ENCODE results near the gene ARHGDIG.

Gene ARHGDIG

GRCh38 chr16:309476-309875 lies 29.1 kb downstream of the ARHGDIG start:
- Histone ChIP-seq H3K9me3 (ENCODE audit: control insufficient read depth in 1 of 2, low read length in 2 of 2) (no peaks in the 10 kb centered on the region), H3K27me3 (ENCODE audit: control insufficient read depth in 1 of 2, insufficient read depth in 2 of 2, low read length in 2 of 2) (no peaks in the 10 kb centered on the region), H3K36me3 (ENCODE audit: control insufficient read depth in 1 of 2, insufficient read depth in 2 of 2, low read length in 2 of 2) (peaks cover 32 to 65% of the 10 kb centered on the region in 2 donors), H3K4me1 (ENCODE audit: control insufficient read depth in 1 of 2, insufficient read depth in 2 of 2, low read length in 2 of 2) (no peaks in the 10 kb centered on the region), H3K9ac (ENCODE audit: low read depth in 1 of 2, low read length in 2 of 2) (no peak overlapping the region), H3K4me3 (ENCODE audit: low read depth in 1 of 2, low read length in 2 of 2) (no peak overlapping the region), H3K27ac (ENCODE audit: low read depth, low read length) (no peak overlapping the region)

DNA sequence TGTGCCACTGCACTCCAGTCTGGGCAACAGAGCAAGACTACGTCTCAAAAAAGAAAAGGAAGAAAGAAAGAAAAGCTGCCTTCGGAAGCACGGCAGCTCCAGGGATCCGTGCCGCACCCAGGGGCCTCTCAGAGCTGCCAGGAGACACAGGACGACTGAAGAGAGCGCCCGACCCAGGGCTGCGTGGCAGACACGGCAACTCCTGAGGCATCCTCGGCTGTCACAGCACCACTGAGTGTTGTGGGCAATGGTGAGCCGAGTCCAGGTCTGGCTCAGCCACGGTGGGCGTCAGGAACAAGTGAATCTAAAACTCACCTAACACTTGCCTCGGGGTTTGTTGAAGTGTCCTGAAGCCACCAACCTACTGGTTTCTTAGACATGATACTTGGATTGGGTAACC lies 31.3 kb downstream of the ARHGDIG start:
- Histone ChIP-seq H3K27ac (ENCODE audit: low read depth, low read length) (no peak overlapping the region), H3K27me3 (ENCODE audit: control insufficient read depth in 1 of 2, insufficient read depth in 2 of 2, low read length in 2 of 2) (no peaks in the 10 kb centered on the region), H3K4me3 (ENCODE audit: low read depth in 1 of 2, low read length in 2 of 2) (no peak overlapping the region), H3K9me3 (ENCODE audit: control insufficient read depth in 1 of 2, low read length in 2 of 2) (no peaks in the 10 kb centered on the region), H3K36me3 (ENCODE audit: control insufficient read depth in 1 of 2, insufficient read depth in 2 of 2, low read length in 2 of 2) (peaks cover 30 to 62% of the 10 kb centered on the region in 2 donors), H3K9ac (ENCODE audit: low read depth in 1 of 2, low read length in 2 of 2) (no peak overlapping the region), H3K4me1 (ENCODE audit: control insufficient read depth in 1 of 2, insufficient read depth in 2 of 2, low read length in 2 of 2) (no peaks in the 10 kb centered on the region)

GRCh38 chr16:314351-314750 lies 34.0 kb downstream of the ARHGDIG start:
- Histone ChIP-seq H3K27ac (ENCODE audit: low read depth, low read length) (no peak overlapping the region), H3K9me3 (ENCODE audit: control insufficient read depth in 1 of 2, low read length in 2 of 2) (no peaks in the 10 kb centered on the region), H3K36me3 (ENCODE audit: control insufficient read depth in 1 of 2, insufficient read depth in 2 of 2, low read length in 2 of 2) (peaks cover 21 to 55% of the 10 kb centered on the region in 2 donors), H3K27me3 (ENCODE audit: control insufficient read depth in 1 of 2, insufficient read depth in 2 of 2, low read length in 2 of 2) (no peaks in the 10 kb centered on the region), H3K4me1 (ENCODE audit: control insufficient read depth in 1 of 2, insufficient read depth in 2 of 2, low read length in 2 of 2) (no peaks in the 10 kb centered on the region), H3K9ac (ENCODE audit: low read depth in 1 of 2, low read length in 2 of 2) (no peak overlapping the region), H3K4me3 (ENCODE audit: low read depth in 1 of 2, low read length in 2 of 2) (no peak overlapping the region)

- H3K4me3 ChIP-seq (ENCODE audit: low read depth in 1 of 2, low read length in 2 of 2): no peak overlapping the region
- no peak overlapping the region for H3K27ac ChIP-seq (ENCODE audit: low read depth, low read length)
- no peaks in the 10 kb centered on the region for H3K4me1 ChIP-seq (ENCODE audit: control insufficient read depth in 1 of 2, insufficient read depth in 2 of 2, low read length in 2 of 2)
- no peaks in the 10 kb centered on the region for H3K27me3 ChIP-seq (ENCODE audit: control insufficient read depth in 1 of 2, insufficient read depth in 2 of 2, low read length in 2 of 2)
- H3K9ac ChIP-seq (ENCODE audit: low read depth in 1 of 2, low read length in 2 of 2): no peak overlapping the region
- H3K36me3 ChIP-seq (ENCODE audit: control insufficient read depth in 1 of 2, insufficient read depth in 2 of 2, low read length in 2 of 2): peaks cover 20 to 55% of the 10 kb centered on the region in 2 donors
- H3K9me3 ChIP-seq (ENCODE audit: control insufficient read depth in 1 of 2, low read length in 2 of 2): no peaks in the 10 kb centered on the region
Measured at GRCh38 chr16:314795-315299, 34.5 kb downstream of the ARHGDIG start.

DNA sequence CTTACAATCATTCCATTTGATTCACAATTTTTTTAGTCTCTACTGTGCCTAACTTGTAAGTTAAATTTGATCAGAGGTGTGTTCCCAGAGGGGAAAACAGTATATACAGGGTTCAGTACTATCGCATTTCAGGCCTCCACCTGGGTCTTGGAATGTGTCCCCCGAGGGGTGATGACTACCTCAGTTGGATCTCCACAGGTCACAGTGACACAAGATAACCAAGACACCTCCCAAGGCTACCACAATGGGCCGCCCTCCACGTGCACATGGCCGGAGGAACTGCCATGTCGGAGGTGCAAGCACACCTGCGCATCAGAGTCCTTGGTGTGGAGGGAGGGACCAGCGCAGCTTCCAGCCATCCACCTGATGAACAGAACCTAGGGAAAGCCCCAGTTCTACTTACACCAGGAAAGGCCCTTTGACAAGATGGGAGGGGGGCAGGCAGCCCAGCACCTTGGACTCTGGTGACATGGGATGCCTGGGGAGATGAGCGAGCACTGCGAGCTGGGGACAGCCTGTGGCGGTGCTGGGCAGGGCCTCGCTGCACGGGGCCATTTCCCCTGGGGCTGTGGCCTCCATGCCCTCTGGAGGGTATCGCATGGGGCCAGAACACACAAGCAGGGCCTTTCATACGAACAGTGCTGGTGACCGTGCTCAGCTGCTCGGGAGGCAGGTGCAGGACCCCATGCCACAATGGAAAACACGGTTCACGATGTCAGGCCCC lies 36.5 kb downstream of the ARHGDIG start:
- H3K4me1 ChIP-seq (ENCODE audit: control insufficient read depth in 1 of 2, insufficient read depth in 2 of 2, low read length in 2 of 2): no peaks in the 10 kb centered on the region
- no peak overlapping the region for H3K27ac ChIP-seq (ENCODE audit: low read depth, low read length)
- no peaks in the 10 kb centered on the region for H3K27me3 ChIP-seq (ENCODE audit: control insufficient read depth in 1 of 2, insufficient read depth in 2 of 2, low read length in 2 of 2)
- no peak overlapping the region for H3K4me3 ChIP-seq (ENCODE audit: low read depth in 1 of 2, low read length in 2 of 2)
- H3K9ac ChIP-seq (ENCODE audit: low read depth in 1 of 2, low read length in 2 of 2): no peak overlapping the region
- no peaks in the 10 kb centered on the region for H3K9me3 ChIP-seq (ENCODE audit: control insufficient read depth in 1 of 2, low read length in 2 of 2)
- H3K36me3 ChIP-seq (ENCODE audit: control insufficient read depth in 1 of 2, insufficient read depth in 2 of 2, low read length in 2 of 2): peaks cover 19 to 48% of the 10 kb centered on the region in 2 donors

DNA sequence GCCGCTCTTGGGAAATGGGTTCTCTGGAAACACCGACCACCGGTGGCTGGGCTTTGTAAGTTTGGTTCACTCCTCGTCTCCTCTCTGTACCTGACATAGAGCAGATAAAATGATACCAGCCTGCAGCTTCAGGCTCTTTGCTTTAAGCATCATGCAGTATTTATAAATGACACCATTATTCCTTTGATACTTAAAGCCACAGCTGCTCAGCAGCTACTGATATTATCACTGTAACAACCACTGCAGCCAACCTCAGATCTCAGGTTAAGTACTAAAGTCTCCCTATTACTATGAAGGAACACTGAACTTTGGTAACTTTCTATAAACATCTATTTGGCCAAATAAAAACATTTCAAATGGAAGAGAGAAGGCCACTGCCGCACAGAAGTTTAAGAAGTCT lies 37.2 kb downstream of the ARHGDIG start:
- peaks cover 19 to 43% of the 10 kb centered on the region in 2 donors for H3K36me3 ChIP-seq (ENCODE audit: control insufficient read depth in 1 of 2, insufficient read depth in 2 of 2, low read length in 2 of 2)
- H3K9ac ChIP-seq (ENCODE audit: low read depth in 1 of 2, low read length in 2 of 2): no peak overlapping the region
- no peak overlapping the region for H3K4me3 ChIP-seq (ENCODE audit: low read depth in 1 of 2, low read length in 2 of 2)
- H3K4me1 ChIP-seq (ENCODE audit: control insufficient read depth in 1 of 2, insufficient read depth in 2 of 2, low read length in 2 of 2): no peaks in the 10 kb centered on the region
- no peak overlapping the region for H3K27ac ChIP-seq (ENCODE audit: low read depth, low read length)
- no peaks in the 10 kb centered on the region for H3K27me3 ChIP-seq (ENCODE audit: control insufficient read depth in 1 of 2, insufficient read depth in 2 of 2, low read length in 2 of 2)
- H3K9me3 ChIP-seq (ENCODE audit: control insufficient read depth in 1 of 2, low read length in 2 of 2): no peaks in the 10 kb centered on the region

GRCh38 chr16:318628-319027 lies 38.2 kb downstream of the ARHGDIG start:
- no peak overlapping the region for H3K9ac ChIP-seq (ENCODE audit: low read depth in 1 of 2, low read length in 2 of 2)
- no peak overlapping the region for H3K4me3 ChIP-seq (ENCODE audit: low read depth in 1 of 2, low read length in 2 of 2)
- H3K36me3 ChIP-seq (ENCODE audit: control insufficient read depth in 1 of 2, insufficient read depth in 2 of 2, low read length in 2 of 2): peaks cover 17 to 34% of the 10 kb centered on the region in 2 donors
- no peak overlapping the region for H3K27ac ChIP-seq (ENCODE audit: low read depth, low read length)
- H3K9me3 ChIP-seq (ENCODE audit: control insufficient read depth in 1 of 2, low read length in 2 of 2): no peaks in the 10 kb centered on the region
- no peaks in the 10 kb centered on the region for H3K27me3 ChIP-seq (ENCODE audit: control insufficient read depth in 1 of 2, insufficient read depth in 2 of 2, low read length in 2 of 2)
- H3K4me1 ChIP-seq (ENCODE audit: control insufficient read depth in 1 of 2, insufficient read depth in 2 of 2, low read length in 2 of 2): no peaks in the 10 kb centered on the region

GRCh38 chr16:320206-320605 lies 39.8 kb downstream of the ARHGDIG start:
- Histone ChIP-seq H3K4me1 (ENCODE audit: control insufficient read depth in 1 of 2, insufficient read depth in 2 of 2, low read length in 2 of 2) (peaks cover 1 to 8% of the 10 kb centered on the region in 2 donors), H3K27ac (ENCODE audit: low read depth, low read length) (no peak overlapping the region), H3K27me3 (ENCODE audit: control insufficient read depth in 1 of 2, insufficient read depth in 2 of 2, low read length in 2 of 2) (no peaks in the 10 kb centered on the region), H3K36me3 (ENCODE audit: control insufficient read depth in 1 of 2, insufficient read depth in 2 of 2, low read length in 2 of 2) (peaks cover 10 to 19% of the 10 kb centered on the region in 2 donors), H3K9ac (ENCODE audit: low read depth in 1 of 2, low read length in 2 of 2) (no peak overlapping the region), H3K4me3 (ENCODE audit: low read depth in 1 of 2, low read length in 2 of 2) (no peak overlapping the region), H3K9me3 (ENCODE audit: control insufficient read depth in 1 of 2, low read length in 2 of 2) (no peaks in the 10 kb centered on the region)

- Histone ChIP-seq H3K9me3 (ENCODE audit: control insufficient read depth in 1 of 2, low read length in 2 of 2) (no peaks in the 10 kb centered on the region), H3K4me3 (ENCODE audit: low read depth in 1 of 2, low read length in 2 of 2) (no peak overlapping the region), H3K9ac (ENCODE audit: low read depth in 1 of 2, low read length in 2 of 2) (no peak overlapping the region), H3K27ac (ENCODE audit: low read depth, low read length) (no peak overlapping the region), H3K27me3 (ENCODE audit: control insufficient read depth in 1 of 2, insufficient read depth in 2 of 2, low read length in 2 of 2) (no peaks in the 10 kb centered on the region), H3K4me1 (ENCODE audit: control insufficient read depth in 1 of 2, insufficient read depth in 2 of 2, low read length in 2 of 2) (peaks cover 8 to 16% of the 10 kb centered on the region in 2 donors), H3K36me3 (ENCODE audit: control insufficient read depth in 1 of 2, insufficient read depth in 2 of 2, low read length in 2 of 2) (peaks cover 10 to 19% of the 10 kb centered on the region in 2 donors)
Measured at GRCh38 chr16:321532-321931, 41.1 kb downstream of the ARHGDIG start.

GRCh38 chr16:322476-323143 lies 42.2 kb downstream of the ARHGDIG start:
- no peaks in the 10 kb centered on the region for H3K27me3 ChIP-seq (ENCODE audit: control insufficient read depth in 1 of 2, insufficient read depth in 2 of 2, low read length in 2 of 2)
- no peak overlapping the region for H3K4me3 ChIP-seq (ENCODE audit: low read depth in 1 of 2, low read length in 2 of 2)
- no peaks in the 10 kb centered on the region for H3K9me3 ChIP-seq (ENCODE audit: control insufficient read depth in 1 of 2, low read length in 2 of 2)
- peaks cover 10 to 19% of the 10 kb centered on the region in 2 donors for H3K36me3 ChIP-seq (ENCODE audit: control insufficient read depth in 1 of 2, insufficient read depth in 2 of 2, low read length in 2 of 2)
- no peak overlapping the region for H3K27ac ChIP-seq (ENCODE audit: low read depth, low read length)
- H3K4me1 ChIP-seq (ENCODE audit: control insufficient read depth in 1 of 2, insufficient read depth in 2 of 2, low read length in 2 of 2): peaks cover 16 to 22% of the 10 kb centered on the region in 2 donors
- H3K9ac ChIP-seq (ENCODE audit: low read depth in 1 of 2, low read length in 2 of 2): no peak overlapping the region

Measured in duodenal mucosa (tissue), 2 donors.